C4-2B (cell line): Measurements from ENCODE around the gene ADM2.

Experiments used
- CTCF ChIP-seq: fragments of 450-650 bp; conservative IDR thresholded peaks from 2 replicates; pipeline ENCODE4 v1.5.1; 2017; ENCODE audit warnings: mild to moderate bottlenecking
- ZFX ChIP-seq: fragments of 450-650 bp; IDR thresholded peaks from 2 replicates; pipeline ENCODE4 v1.6.1; 2017

- TF ChIP-seq CTCF (no peak), ZFX (no peak; the same call in 1 of the 2 replicates)
These were observed 43.9 kb downstream of the ADM2 start, which contains the start of gene SCO2 for GRCh38 chr22:50525104-50525857.
